Smooth muscle cell (in vitro differentiated cells): ENCODE data around the gene SIAH2. TPM values are rescaled to one million over a fixed set of nuclear protein-coding genes. Genes with fewer than 3 reads are reported as not detected.
"Not testable (repeated sequence)": the region's sequence is repeated elsewhere in the genome, so short reads cannot be mapped to it uniquely, and the experiment has no call there.

Experiments
- DNase-seq: peaks from one replicate; lab custom pipeline; 2025; ENCODE audit not compliant: unreplicated experiment; lab: John Stamatoyannopoulos, UW
- H2AFZ ChIP-seq: fragments of 200-600 bp; sonication (generic); 2 replicates; pipeline ENCODE4 v1.6.0; 2016; ENCODE audit warnings: antibody characterized with exemption, low read depth, mild to moderate bottlenecking
- H3F3A ChIP-seq: fragments of 200-600 bp; sonication (generic); 2 replicates; pipeline ENCODE4 v1.6.0; 2017; ENCODE audit warnings: antibody characterized with exemption, low read depth
- H3K27ac ChIP-seq: fragments of 200-600 bp; sonication (generic); 2 replicates; pipeline ENCODE4 v1.5.1; 2016; ENCODE audit warnings: low read depth, mild to moderate bottlenecking
- H3K27me3 ChIP-seq: fragments of 200-600 bp; sonication (generic); 2 replicates; pipeline ENCODE4 v1.6.1; 2016; ENCODE audit warnings: low read depth, mild to moderate bottlenecking
- H3K36me3 ChIP-seq: fragments of 200-600 bp; sonication (generic); 2 replicates; pipeline ENCODE4 v1.5.1; 2016; ENCODE audit warnings: low read depth
- H3K4me1 ChIP-seq: fragments of 200-600 bp; sonication (generic); 2 replicates; pipeline ENCODE4 v1.5.1; 2016; ENCODE audit warnings: low read depth
- H3K4me2 ChIP-seq: fragments of 200-600 bp; sonication (generic); 2 replicates; pipeline ENCODE4 v1.6.0; 2016; ENCODE audit warnings: mild to moderate bottlenecking
- H3K4me3 ChIP-seq: fragments of 200-600 bp; sonication (generic); 2 replicates; pipeline ENCODE4 v1.5.1; 2016; ENCODE audit warnings: mild to moderate bottlenecking
- H3K79me2 ChIP-seq: fragments of 200-600 bp; sonication (generic); 2 replicates; pipeline ENCODE4 v1.6.0; 2016; ENCODE audit warnings: low read depth, mild to moderate bottlenecking
- H3K9ac ChIP-seq: fragments of 200-600 bp; sonication (generic); 2 replicates; pipeline ENCODE4 v1.6.0; 2016; ENCODE audit warnings: low read depth
- H3K9me3 ChIP-seq: fragments of 200-600 bp; sonication (generic); replicated peaks from 2 replicates; pipeline ENCODE4 v1.5.1; 2016; ENCODE audit warnings: low read depth
- H4K20me1 ChIP-seq: fragments of 200-600 bp; sonication (generic); 2 replicates; pipeline ENCODE4 v1.6.0; 2016; ENCODE audit warnings: low read depth
- CTCF ChIP-seq: fragments of 200-600 bp; sonication (generic); IDR thresholded peaks from 2 replicates; pipeline ENCODE4 v1.5.1; 2017; ENCODE audit warnings: borderline replicate concordance, mild to moderate bottlenecking, antibody characterized with exemption; ENCODE audit not compliant: insufficient read depth, poor library complexity, severe bottlenecking
- WGBS: methylation state at CpG from one replicate; pipeline ENCODE4 v1.1.7; 2016; ENCODE audit warnings: low lambda C conversion rate; 5-methylcytosine and 5-hydroxymethylcytosine counted together
- polyA plus RNA-seq: library from polyadenylated mRNA; unstranded; fragments of >200 nt; fragmentation: Nextera tagmentation; extraction: Ambion mirVana; gene quantifications from 2 replicates; pipeline ENCODE4 v1.2.1, GENCODE V29; 2016
- total RNA-seq: library from RNA; depleted of rRNA; stranded (reverse); fragments of >200 nt; gene quantifications from 2 replicates; pipeline ENCODE4 v1.2.3, GENCODE V29; 2014

The SIAH2 gene
- total and polyA plus RNA-seq, 2 experiments from 2014 or later: 43.9 to 44.9 TPM

GRCh38 chr3:150797155-150797554, 34.2 kb upstream of the SIAH2 start:
- Histone ChIP-seq H2AFZ (no peak overlapping the region), H3K79me2 (no peaks in the 10 kb centered on the region), H4K20me1 (no peaks in the 10 kb centered on the region), H3K4me2 (no peak overlapping the region), H3K4me1 (peaks cover 13% of the 10 kb centered on the region), H3F3A (peaks cover 3% of the 10 kb centered on the region), H3K4me3 (no peak overlapping the region), H3K9ac (no peak overlapping the region), H3K27me3 (peaks cover 5% of the 10 kb centered on the region), H3K36me3 (no peaks in the 10 kb centered on the region), H3K27ac (no peak overlapping the region), H3K9me3 (no peaks in the 10 kb centered on the region)
- 92% methylated on average over 2 of the region's 2 CpGs for WGBS
- no peak for DNase-seq
- TF ChIP-seq CTCF: no peak

- not testable (repeated sequence) for H3K4me2 ChIP-seq, H2AFZ ChIP-seq, H3K9me3 ChIP-seq, H3K79me2 ChIP-seq, H3K27me3 ChIP-seq, H3K36me3 ChIP-seq, H3K4me3 ChIP-seq, H3F3A ChIP-seq, H4K20me1 ChIP-seq, H3K27ac ChIP-seq, DNase-seq, H3K9ac ChIP-seq
- 89% methylated on average over 2 of the region's 2 CpGs for WGBS
- peaks cover 13% of the 10 kb centered on the region for H3K4me1 ChIP-seq
Observed at GRCh38 chr3:150796527-150796926, 33.6 kb upstream of the SIAH2 start.

DNA sequence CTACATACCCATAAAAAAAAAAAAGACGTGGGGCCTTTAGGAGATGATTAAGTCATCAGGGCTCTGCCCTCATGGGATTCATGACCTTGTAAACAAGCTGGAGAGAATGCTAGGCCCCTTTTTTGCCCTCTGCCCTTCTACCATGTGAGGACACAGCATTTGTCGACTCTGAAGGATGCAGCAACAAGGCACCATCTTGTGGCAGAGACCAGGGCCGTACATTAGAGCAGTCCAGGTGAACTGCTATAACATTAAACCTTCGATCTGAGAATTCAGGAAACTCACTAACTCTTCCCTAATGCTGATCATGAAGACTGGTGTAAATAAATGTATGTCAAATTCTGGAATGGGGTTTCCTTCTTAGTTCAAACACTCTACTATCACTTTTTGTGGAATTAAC, 30.7 kb upstream of the SIAH2 start:
- H3F3A ChIP-seq: peaks cover 3% of the 10 kb centered on the region
- no peak for DNase-seq
- H3K79me2 ChIP-seq: no peaks in the 10 kb centered on the region
- H3K4me2 ChIP-seq: no peak overlapping the region
- TF ChIP-seq CTCF: no peak
- H3K9ac ChIP-seq: no peak overlapping the region
- H3K4me1 ChIP-seq: peaks cover 9% of the 10 kb centered on the region
- no peaks in the 10 kb centered on the region for H4K20me1 ChIP-seq
- no peaks in the 10 kb centered on the region for H3K36me3 ChIP-seq
- 90% methylated on average over 4 of the region's 4 CpGs for whole genome bisulfite sequencing
- H3K27me3 ChIP-seq: no peaks in the 10 kb centered on the region
- no peak overlapping the region for H3K27ac ChIP-seq
- no peaks in the 10 kb centered on the region for H3K9me3 ChIP-seq
- H3K4me3 ChIP-seq: no peak overlapping the region
- H2AFZ ChIP-seq: no peak overlapping the region

- H3K4me3 ChIP-seq: no peak overlapping the region
- H3K27ac ChIP-seq: no peak overlapping the region
- DNase-seq: no peak
- H3K9ac ChIP-seq: no peak overlapping the region
- H3F3A ChIP-seq: no peaks in the 10 kb centered on the region
- H3K27me3 ChIP-seq: no peaks in the 10 kb centered on the region
- no peaks in the 10 kb centered on the region for H3K4me1 ChIP-seq
- H3K36me3 ChIP-seq: no peaks in the 10 kb centered on the region
- H3K79me2 ChIP-seq: no peaks in the 10 kb centered on the region
- H3K4me2 ChIP-seq: no peak overlapping the region
- no peaks in the 10 kb centered on the region for H3K9me3 ChIP-seq
- H2AFZ ChIP-seq: no peak overlapping the region
- no peak for TF ChIP-seq CTCF
- H4K20me1 ChIP-seq: no peaks in the 10 kb centered on the region
Observed at GRCh38 chr3:150790629-150791028, 27.7 kb upstream of the SIAH2 start.
